ENCODE measurements around the gene EML3. TPM values are rescaled to one million over a fixed set of nuclear protein-coding genes. Genes with fewer than 3 reads are reported as not detected.
A peak's percentile ranks its signal among the peaks of the same experiment; 100 is the strongest.
"Not testable (repeated sequence)": the region's sequence is repeated elsewhere in the genome, so short reads cannot be mapped to it uniquely, and the experiment has no call there.

Gene EML3
- total RNA-seq, 1 donor from 2014 or later = 14.6 TPM

- DNase-seq = no peak
Observed at GRCh38 chr11:62573006-62573591, 39.5 kb downstream of the EML3 start.

DNA sequence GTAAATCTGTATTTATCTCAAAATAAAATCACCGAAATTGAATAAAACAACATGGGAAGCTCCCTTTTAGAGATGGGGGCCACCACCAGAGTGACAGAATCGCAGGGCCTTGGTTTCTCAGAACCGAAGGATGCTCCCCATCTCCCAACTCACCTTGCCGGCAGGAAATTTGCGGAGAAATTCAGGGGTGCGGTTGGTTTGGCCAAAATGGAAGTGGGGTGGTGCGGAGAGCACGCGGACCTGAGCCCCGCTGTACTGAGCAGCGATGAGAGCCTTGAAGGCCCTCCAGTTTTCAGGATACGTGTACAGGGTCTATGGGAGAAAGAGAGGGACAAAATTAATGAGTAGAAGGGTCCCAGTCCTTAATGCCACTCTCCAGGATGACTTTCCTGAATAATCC is 40.1 kb downstream of the EML3 start:
- no peak for DNase-seq

DNA sequence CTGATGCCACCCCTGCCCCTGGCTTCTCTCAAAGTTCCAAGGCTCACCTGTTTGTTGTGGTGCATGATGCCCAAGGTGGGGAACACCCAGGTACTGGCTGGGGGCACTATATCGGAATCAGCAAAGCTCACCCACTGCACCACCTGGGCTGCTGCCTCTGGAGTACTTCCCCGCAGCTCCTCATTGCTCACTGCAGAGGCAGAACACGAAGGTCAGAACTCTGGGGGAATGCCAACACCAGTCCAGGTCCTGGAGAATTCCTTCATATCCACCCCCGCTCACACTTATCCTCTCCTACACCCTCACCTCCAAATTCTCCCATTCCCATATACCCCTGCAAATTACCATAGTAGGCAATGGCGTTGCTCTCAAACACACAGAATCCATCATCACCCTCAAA is 41.1 kb downstream of the EML3 start:
- not testable (repeated sequence) for DNase-seq

DNA sequence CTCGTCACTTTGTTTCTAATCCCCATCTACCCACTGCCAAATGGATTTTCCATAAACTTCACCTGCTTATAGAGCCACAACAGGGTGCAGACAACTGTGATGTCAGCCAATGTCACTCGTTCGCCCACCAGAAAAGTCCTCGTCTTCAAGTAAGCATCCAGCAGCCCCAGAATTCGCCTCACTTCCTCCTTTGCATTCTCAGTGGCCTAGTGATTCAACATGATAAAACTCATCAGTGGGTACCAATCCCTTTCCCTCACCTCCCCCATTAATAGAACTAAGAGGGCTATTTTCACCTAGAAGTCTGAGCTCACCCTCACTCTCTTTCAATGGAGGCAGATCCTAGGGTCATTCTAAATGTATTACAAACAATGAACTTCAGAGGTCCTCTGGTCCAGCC is 41.7 kb downstream of the EML3 start:
- DNase-seq = not testable (repeated sequence)

- DNase-seq = no peak
Observed at GRCh38 chr11:62569611-62570010, 43.0 kb downstream of the EML3 start.

DNA sequence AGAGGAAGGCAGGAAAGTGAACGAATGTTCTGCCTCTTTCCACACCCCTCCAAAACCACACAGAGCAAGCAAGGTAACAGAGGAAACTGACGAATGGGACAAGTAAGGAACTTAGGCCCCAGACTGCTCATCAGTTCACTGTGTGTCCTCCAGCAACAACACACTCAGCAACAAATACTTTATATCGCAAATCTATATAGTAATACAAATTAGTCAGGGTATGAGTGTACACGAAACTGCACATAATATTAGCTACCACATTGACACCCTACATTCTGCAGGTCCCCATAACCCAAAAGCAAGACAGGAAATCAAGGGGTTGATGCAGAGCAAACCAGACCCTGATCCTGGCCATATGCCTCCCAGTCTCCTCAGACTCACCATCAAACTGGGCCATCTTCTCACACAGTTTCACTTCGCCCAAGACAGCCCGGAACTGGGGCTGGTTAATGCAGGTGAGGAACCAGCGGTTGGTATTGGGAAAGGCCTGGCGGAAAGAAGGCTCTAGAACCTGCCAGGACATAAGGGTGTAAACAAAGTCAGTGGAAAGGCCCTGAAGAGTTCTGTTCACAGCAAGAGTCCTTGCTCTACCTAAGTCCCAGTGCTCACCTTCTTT is 45.4 kb downstream of the EML3 start:
- DNase-seq = no peak

- no peak for DNase-seq
Observed at GRCh38 chr11:62566247-62566646, 46.3 kb downstream of the EML3 start.

DNA sequence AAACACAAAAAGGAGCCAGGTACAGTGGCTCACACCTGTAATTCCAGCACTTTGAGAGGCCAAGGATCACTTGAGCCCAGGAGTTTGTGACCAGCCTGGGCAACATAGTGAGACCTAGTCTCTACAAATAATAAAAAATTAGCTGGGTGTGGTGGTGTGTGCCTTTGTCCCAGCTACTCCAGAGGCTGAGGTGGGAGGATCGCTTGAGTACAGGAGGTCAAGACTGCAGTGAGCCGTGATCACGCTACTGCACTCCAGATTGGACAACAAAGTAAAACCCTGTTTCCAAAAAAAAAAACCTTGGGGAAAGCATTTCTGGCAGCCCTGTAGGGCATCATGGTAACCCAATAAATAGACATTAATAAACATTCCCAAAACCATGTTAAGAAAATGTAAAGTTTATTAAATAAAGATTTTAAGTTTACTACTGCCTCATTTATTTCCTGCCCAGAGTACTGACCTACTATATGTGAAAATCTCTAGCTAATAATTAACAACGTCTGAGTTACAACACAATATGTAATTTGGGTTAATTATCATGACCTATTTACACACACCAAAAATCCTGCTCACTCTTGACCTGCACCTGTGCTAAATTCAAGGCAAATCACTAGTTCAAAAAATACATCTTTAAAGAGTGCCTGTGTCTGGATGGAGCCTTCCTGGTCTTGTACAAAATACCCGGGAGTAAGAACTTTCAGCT is 47.3 kb downstream of the EML3 start:
- no peak for DNase-seq

GRCh38 chr11:62561677-62562230 is 50.8 kb downstream of the EML3 start:
- not testable (repeated sequence) for DNase-seq

DNA sequence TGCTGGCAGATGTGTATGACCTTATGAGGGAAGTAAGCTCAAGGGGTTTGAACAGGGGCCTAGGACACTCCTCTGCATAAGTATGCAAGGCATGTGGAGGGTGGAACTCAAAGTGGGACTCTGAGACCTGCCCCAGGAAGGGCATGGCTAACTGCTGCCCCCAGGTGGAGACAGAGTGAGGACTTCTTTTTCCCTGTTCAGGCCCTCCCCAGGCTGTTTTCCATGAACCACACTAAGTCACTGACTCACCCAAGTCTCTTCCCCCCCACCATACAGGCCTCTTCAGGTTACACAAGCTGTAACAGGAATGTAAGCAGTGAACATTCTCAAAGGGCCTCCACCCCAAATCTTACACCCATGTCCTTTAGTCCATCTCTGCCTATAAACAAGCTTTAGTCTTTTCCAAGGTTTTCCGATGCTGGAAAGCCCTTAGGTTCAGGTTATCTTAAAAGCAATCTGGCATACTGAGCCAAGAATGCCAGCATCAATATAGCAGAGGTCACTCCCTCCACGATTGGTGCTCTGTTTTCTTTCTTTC is 51.9 kb downstream of the EML3 start:
- peak; percentile 78 for DNase-seq

DNA sequence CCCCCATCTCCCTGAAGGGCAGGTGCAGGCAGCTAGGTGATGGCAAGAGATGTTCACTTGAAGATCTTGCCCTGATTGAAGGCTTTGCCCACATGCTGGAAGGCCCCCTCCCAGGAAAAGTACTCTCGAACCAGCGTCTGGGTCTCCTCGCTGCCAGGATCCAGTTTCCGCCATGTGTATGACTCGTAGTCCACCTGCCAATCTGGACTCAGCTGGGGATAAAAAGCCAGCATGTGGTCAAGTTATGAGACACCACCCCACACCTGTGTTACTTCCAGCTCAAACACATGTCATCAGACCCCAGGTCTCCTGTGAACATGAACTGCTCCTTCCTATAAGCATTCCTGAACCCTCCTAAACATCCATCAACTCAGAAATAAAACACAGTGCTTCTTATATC is 52.9 kb downstream of the EML3 start:
- not testable (repeated sequence) for DNase-seq

DNA sequence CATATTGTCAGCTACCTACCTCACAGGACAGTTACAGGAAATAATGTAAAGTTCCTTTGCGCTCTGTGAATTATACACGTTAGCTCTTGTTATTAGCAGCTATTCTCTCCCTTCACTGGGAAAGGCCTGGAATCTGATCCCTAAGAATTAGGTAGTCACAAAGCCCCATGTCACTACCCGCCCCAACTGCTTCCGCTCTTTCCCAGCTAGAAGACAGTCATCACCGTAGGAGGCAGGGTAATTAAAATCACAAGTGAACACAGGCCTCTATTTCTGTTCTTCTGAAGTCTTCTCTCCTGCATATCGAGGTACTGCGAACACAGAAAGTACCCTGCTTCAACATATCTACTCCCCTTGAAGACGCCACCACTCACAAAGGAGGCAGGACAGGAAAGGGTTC is 53.4 kb downstream of the EML3 start:
- no peak for DNase-seq

- no peak for DNase-seq
Observed at GRCh38 chr11:62558669-62559068, 53.9 kb downstream of the EML3 start.

DNA sequence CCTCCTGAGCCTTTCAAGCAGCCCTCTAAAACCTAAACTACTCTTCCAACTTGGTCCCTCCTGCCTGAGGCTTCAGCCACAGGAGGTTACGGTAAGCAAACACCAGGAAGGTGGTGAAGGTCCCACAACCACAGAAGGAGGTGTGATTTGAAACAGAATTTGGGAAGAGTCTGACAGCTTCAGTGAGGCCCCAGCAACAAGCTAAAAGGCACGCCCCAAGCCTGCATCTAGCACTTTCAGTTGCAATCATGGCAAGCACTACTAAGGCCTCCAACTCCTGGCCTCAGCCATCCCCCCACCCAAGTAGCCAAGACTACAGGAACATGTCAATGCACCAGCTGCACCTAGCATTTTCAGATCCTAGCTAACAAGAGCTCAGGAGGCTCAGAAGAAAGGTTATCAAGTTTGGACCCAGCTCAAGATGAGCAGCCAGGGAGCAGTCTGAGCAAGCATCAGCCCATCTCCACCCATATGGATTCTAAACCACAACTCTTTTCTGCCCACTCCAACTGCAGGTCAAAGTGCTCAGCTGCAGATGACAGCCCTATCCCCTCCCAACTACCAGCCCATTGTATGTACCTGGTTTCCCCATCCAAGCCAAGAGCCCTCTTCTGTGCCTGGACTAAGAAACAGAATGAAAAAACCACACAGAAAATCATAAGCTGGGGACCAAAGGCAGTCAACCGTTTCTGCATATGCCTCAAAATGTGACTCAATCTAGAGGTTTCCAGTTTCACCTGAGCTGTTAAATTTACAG is 55.5 kb downstream of the EML3 start:
- DNase-seq = no peak

- DNase-seq = peak; percentile 87
Observed at GRCh38 chr11:62556108-62556874, 56.3 kb downstream of the EML3 start.

- peak; percentile 74 for DNase-seq
Observed at GRCh38 chr11:62555464-62556107, 57.0 kb downstream of the EML3 start.

DNA sequence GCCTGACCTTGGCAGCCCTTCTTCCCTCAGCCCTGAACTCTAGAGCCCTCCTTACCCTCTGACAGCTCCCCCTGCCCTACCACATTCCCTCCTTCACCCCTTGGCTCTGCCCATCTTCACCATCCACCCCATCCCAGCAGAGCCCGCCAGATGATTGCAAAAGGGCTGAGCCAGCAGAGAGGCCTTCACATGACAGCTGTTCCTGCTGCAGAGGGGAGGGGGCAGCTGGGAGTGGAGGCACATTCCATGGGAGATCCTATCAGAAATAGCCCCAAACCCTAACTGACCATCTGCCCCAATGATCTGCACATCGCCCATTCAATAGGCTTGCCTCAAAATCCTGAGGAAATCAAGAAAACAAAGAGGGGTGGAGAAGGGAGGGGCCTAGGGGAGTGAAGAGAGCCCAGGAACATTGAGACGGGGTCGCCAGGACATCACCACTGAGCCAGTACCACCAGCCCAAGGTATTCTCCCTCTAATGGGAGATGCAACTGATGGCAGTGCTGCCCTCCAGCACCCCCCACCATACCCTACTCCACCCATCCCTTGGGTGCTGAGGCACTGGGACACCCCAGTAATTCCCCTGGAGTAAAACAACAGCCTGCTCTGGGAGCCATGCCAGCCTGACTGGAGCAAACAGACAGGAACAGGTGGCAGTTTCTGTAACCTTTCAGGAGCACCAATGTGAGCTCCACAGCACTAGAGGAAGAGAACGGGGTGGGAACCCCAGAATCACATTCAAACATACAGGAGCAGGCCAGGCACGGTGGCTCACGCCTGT is 58.0 kb downstream of the EML3 start:
- no peak for DNase-seq

GRCh38 chr11:62553839-62554361 is 58.7 kb downstream of the EML3 start:
- DNase-seq = no peak

DNA sequence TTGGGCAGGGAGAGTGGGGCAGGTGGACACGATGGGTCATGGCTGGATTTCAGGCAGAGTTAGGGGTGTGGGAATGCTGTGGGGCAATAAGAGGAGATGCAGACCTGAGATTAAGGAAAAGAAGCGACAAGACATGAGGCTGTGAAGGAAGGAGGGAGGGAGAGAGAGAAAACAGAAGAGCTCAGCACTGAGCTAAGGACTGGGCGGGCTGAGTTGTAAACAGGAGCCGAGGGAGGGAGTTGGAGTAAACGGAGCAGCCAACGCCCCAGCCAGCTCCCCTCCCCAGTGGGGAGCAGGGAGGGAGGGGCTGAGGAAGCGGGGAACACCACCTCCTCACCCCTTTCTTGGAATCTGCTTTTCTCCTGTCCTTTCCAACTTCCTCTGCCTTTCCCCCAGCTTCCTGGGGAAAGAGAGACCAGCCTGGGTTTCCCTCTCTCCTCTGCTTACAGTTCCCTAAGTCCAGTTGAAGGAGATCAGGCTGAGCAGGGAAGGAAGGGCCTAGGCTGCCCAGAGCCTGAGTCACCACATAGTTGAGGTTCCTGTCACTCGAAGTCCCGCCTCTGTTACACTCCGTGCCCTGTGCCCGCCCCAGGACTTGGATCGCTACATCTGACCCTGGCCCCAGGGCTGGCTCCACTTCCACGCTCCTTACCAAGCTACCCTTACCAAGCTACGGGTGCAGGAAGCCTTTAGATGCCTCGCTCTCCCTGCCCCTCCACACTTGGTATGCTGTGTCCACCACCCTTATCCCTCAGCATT is 59.3 kb downstream of the EML3 start:
- DNase-seq = peak; percentile 95
